ENCODE data around the gene TTC4.

Gene TTC4

GRCh38 chr1:54751426-54751825 is 35.8 kb downstream of the TTC4 start (continued):
- no peak for TF ChIP-seq CSRNP3 (CRISPR knock-in tag; IDR thresholded peaks at IDR 0.05)
- TF ChIP-seq SNAI2 (CRISPR knock-in tag; IDR thresholded peaks at IDR 0.05): no peak
- no peak for TF ChIP-seq GLIS3 (CRISPR knock-in tag; IDR thresholded peaks at IDR 0.05)
- no peak for TF ChIP-seq OSR1 (CRISPR knock-in tag; IDR thresholded peaks at IDR 0.05)
- TF ChIP-seq BACH2 (CRISPR knock-in tag; IDR thresholded peaks at IDR 0.05; ENCODE audit: borderline replicate concordance): no peak
- TF ChIP-seq ZNF565 (CRISPR knock-in tag; conservative IDR thresholded peaks at IDR 0.05; ENCODE audit: low read depth): no peak
- no peak for TF ChIP-seq RARB (CRISPR knock-in tag; IDR thresholded peaks at IDR 0.05)

GRCh38 chr1:54754045-54754444 is 38.4 kb downstream of the TTC4 start:
- TF ChIP-seq BACH2 (CRISPR knock-in tag; IDR thresholded peaks at IDR 0.05; ENCODE audit: borderline replicate concordance): no peak
- no peak for TF ChIP-seq PATZ1 (CRISPR knock-in tag; IDR thresholded peaks at IDR 0.05; ENCODE audit: borderline replicate concordance)
- TF ChIP-seq RARB (CRISPR knock-in tag; IDR thresholded peaks at IDR 0.05): no peak
- no peak for TF ChIP-seq TCF4 (CRISPR knock-in tag; IDR thresholded peaks at IDR 0.05; ENCODE audit: borderline replicate concordance)
- no peak for TF ChIP-seq TSHZ2 (CRISPR knock-in tag; IDR thresholded peaks at IDR 0.05)
- TF ChIP-seq ZNF70 (CRISPR knock-in tag; IDR thresholded peaks at IDR 0.05): no peak
- TF ChIP-seq ARNTL (CRISPR knock-in tag; IDR thresholded peaks at IDR 0.05; ENCODE audit: borderline replicate concordance, low read depth): no peak
- TF ChIP-seq ZNF565 (CRISPR knock-in tag; conservative IDR thresholded peaks at IDR 0.05; ENCODE audit: low read depth): no peak
- no peak for TF ChIP-seq ZNF8 (CRISPR knock-in tag; IDR thresholded peaks at IDR 0.05)
- no peak for TF ChIP-seq ZFP30 (CRISPR knock-in tag; IDR thresholded peaks at IDR 0.05)
- TF ChIP-seq ZFP3 (CRISPR knock-in tag; IDR thresholded peaks at IDR 0.05): no peak
- TF ChIP-seq GLIS3 (CRISPR knock-in tag; IDR thresholded peaks at IDR 0.05): no peak
- TF ChIP-seq POU6F1 (CRISPR knock-in tag; IDR thresholded peaks at IDR 0.05; ENCODE audit: borderline replicate concordance, low read depth): no peak
- no peak for TF ChIP-seq ZC3H10 (CRISPR knock-in tag; IDR thresholded peaks at IDR 0.05)
- no peak for TF ChIP-seq PPARA (CRISPR knock-in tag; IDR thresholded peaks at IDR 0.05; ENCODE audit: borderline replicate concordance)
- TF ChIP-seq SNAI2 (CRISPR knock-in tag; IDR thresholded peaks at IDR 0.05): no peak
- TF ChIP-seq CSRNP3 (CRISPR knock-in tag; IDR thresholded peaks at IDR 0.05): no peak
- TF ChIP-seq CSDC2 (CRISPR knock-in tag; IDR thresholded peaks at IDR 0.05): no peak
- TF ChIP-seq ESRRG (CRISPR knock-in tag; IDR thresholded peaks at IDR 0.05): no peak
- no peak for ATAC-seq

- ATAC-seq: no peak
- TF ChIP-seq ZNF565 (CRISPR knock-in tag; conservative IDR thresholded peaks at IDR 0.05; ENCODE audit: low read depth): no peak
- no peak for TF ChIP-seq ZFP30 (CRISPR knock-in tag; IDR thresholded peaks at IDR 0.05)
- no peak for TF ChIP-seq ZC3H10 (CRISPR knock-in tag; IDR thresholded peaks at IDR 0.05)
- TF ChIP-seq SNAI2 (CRISPR knock-in tag; IDR thresholded peaks at IDR 0.05): no peak
- no peak for TF ChIP-seq ZFP3 (CRISPR knock-in tag; IDR thresholded peaks at IDR 0.05)
- TF ChIP-seq TSHZ2 (CRISPR knock-in tag; IDR thresholded peaks at IDR 0.05): no peak
- no peak for TF ChIP-seq CREB5 (CRISPR knock-in tag; IDR thresholded peaks at IDR 0.05; ENCODE audit: low read depth)
- no peak for TF ChIP-seq OSR1 (CRISPR knock-in tag; IDR thresholded peaks at IDR 0.05)
- no peak for TF ChIP-seq CSDC2 (CRISPR knock-in tag; IDR thresholded peaks at IDR 0.05)
- no peak for TF ChIP-seq GLIS3 (CRISPR knock-in tag; IDR thresholded peaks at IDR 0.05)
- no peak for TF ChIP-seq RARB (CRISPR knock-in tag; IDR thresholded peaks at IDR 0.05)
- TF ChIP-seq TOX (CRISPR knock-in tag; IDR thresholded peaks at IDR 0.05; ENCODE audit: borderline replicate concordance): no peak
- no peak for TF ChIP-seq ZNF70 (CRISPR knock-in tag; IDR thresholded peaks at IDR 0.05)
These were observed 39.0 kb downstream of the TTC4 start for GRCh38 chr1:54754486-54755285.

All from SK-N-SH treated with all-trans-retinoic acid at 6 μM for 48 hours (cell line).